ENCODE measurements around the gene ANXA10.

DNA sequence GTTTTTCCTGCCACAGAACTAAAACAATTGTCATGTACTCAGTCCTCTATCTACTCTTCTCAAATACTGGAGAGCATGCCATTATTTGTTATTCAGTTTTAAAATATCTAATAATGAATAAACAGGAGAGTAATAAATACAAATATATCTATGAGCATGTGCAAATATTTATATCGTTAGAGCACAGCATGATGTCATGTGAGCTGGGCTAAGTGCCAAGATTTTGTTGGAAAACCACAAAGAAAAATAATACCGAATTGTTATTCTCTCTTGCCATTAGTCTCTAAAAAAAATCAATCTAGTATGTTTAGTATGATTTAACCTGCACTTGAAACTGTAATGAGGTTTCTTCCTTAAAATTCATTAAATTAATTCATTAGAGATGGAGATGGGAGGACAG, 129.0 kb downstream of the ANXA10 start:
- TF ChIP-seq EZH2phosphoT487 (IDR thresholded peaks at IDR 0.05; ENCODE audit: insufficient read depth, low read depth) (no peak), EZH2 (IDR thresholded peaks at IDR 0.05; ENCODE audit: insufficient read depth, poor library complexity, severe bottlenecking) (no peak)
